GM19240 (cell line): ENCODE results near the gene KIRREL3.

ENCODE experiments used
- DNase-seq: peaks from one replicate; pipeline ENCODE4 v3.0.0; 2011; ENCODE audit warnings: low spot score; ENCODE audit not compliant: insufficient read length

The KIRREL3 gene

GRCh38 chr11:126917531-126918204 lies 82.9 kb downstream of the KIRREL3 start:
- DNase-seq: peak; percentile 10

- no peak for DNase-seq
Measured at GRCh38 chr11:126915430-126915829, 85.1 kb downstream of the KIRREL3 start.

DNA sequence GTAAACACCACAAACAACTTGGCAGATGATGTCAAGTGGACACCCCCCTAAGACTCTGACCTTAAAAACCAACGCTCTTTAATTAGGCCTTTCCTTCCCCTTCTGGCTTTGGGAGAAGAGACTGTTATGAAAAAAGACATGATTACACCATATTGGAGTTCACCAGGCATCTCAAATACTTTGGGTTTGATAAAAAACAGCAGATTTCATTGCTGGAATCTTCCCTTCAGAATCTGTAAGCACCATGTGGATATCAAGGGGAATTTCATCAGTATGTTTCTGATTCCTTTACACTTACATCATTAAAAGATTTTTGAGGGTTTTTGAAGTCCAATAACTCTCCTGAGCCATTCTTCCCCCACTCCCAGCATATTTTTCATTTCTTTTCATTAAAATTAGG lies 85.6 kb downstream of the KIRREL3 start:
- DNase-seq: no peak

- DNase-seq: no peak
Measured at GRCh38 chr11:126914166-126914565, 86.4 kb downstream of the KIRREL3 start.

DNA sequence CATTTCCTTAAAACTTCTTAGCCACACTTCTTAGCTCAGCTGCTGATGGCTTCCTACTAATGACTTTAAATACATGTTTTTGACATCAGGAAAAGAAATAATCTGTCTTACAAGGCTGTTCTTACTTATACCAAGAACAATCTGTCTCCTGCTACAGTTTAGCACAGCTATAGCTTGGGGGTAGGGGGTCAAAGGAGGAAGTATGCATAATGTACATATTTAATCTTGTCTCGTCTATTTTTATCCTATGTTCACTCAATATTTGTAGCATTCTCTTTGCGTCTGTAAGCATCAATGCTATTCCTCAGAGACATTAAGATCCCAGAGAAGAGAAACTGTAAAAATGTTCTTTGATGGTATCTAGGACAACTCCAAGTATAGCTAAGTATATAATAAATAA lies 96.0 kb downstream of the KIRREL3 start:
- no peak for DNase-seq

DNA sequence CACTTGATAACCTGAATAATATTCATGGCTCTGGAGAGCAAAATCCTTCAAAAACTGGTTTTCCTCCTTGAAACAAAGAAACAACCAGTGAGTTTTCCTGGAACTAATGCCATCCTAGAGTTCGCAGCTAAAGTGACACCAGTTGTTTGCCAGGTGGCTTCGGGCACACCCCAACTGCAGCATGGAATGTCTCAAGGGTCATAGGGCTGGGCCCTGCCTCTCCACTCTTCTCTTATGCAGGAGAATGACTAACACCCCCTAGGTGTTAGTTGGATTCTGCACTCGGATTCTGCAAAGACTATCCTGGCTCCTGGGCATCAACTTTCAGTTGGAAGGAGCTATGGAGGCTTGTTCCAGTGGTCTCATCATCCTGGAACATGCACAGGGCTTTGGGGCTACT lies 98.8 kb downstream of the KIRREL3 start:
- DNase-seq: no peak

- DNase-seq: no peak
Measured at GRCh38 chr11:126899961-126900748, 100.4 kb downstream of the KIRREL3 start.

- no peak for DNase-seq
Measured at GRCh38 chr11:126898802-126899201, 101.8 kb downstream of the KIRREL3 start.

- DNase-seq: no peak
Measured at GRCh38 chr11:126897430-126897829, 103.1 kb downstream of the KIRREL3 start.

DNA sequence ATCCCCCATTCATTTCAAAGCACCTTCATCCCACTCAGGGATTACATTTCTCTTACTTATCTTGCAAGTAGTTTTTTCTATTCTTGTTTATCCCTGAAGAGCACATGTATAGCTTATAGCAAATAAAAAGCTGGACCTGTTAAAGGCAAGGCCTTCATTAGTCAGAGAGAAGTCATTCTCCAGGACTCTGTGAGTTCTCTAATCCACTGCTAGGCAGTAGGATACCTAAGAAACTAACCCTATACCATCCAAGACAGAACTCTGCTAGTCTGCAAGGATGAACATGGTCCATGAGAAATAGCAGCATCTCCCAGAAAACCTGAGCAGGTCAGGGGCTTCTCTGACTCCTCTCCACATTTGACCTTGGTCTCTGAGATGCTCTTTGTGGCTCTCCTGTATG lies 104.5 kb downstream of the KIRREL3 start:
- no peak for DNase-seq

- no peak for DNase-seq
Measured at GRCh38 chr11:126893796-126894195, 106.8 kb downstream of the KIRREL3 start.

- DNase-seq: no peak
Measured at GRCh38 chr11:126892756-126893155, 107.8 kb downstream of the KIRREL3 start.

DNA sequence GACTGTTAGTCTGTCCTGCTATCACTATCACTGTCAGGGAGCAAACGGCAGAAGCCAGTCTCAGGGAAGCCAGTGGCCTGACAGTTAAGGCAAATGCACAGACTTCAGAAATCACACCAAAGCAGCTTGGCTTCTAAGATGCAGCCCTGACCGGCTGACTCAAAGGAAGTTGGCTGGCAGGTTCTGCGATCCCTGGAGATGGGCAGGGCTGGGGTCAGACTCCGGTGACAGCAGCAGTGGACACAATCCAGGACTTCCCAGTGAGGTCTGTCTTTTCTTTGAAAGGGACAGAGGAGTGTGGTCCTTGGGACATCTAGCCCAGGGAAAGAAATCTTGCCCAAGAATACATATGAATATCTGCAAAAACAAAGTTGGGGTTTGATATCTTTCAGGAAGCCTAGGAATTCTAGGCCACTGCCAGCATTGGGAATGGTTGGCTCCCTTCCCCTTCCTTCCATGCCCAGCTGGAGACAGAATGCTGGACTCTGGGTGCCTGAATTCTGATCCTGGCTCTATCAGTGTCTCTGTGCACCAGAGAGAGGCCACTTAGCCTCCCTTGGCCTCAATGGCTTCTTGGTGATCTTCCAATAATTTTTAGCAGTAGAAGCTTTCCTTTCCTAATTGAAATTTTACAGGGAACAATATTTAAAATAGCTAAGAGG lies 108.9 kb downstream of the KIRREL3 start:
- no peak for DNase-seq

GRCh38 chr11:126890561-126890960 lies 110.0 kb downstream of the KIRREL3 start:
- no peak for DNase-seq

- DNase-seq: no peak
Measured at GRCh38 chr11:126888115-126888712, 112.4 kb downstream of the KIRREL3 start.

DNA sequence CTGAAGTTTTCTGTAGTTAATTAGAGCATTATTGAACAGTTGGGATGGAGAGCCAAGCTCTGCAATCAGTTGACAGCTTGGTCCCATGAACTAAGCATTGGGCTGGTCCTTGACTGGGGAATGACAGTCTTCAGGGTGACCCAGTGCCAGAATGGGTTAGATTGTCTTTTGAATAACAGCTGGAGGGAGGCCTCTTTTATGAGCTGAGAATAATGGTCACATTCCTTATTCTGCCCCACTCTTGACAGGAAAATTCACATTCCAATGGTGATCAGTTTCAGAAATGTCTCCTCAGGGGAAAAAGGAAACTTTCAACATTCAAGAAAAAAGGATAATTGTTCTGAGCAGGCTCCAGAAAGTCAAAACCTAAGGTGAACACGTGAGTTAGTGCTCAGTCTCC lies 113.9 kb downstream of the KIRREL3 start:
- no peak for DNase-seq

- DNase-seq: no peak
Measured at GRCh38 chr11:126886085-126886484, 114.5 kb downstream of the KIRREL3 start.

GRCh38 chr11:126884594-126884993 lies 116.0 kb downstream of the KIRREL3 start:
- no peak for DNase-seq

DNA sequence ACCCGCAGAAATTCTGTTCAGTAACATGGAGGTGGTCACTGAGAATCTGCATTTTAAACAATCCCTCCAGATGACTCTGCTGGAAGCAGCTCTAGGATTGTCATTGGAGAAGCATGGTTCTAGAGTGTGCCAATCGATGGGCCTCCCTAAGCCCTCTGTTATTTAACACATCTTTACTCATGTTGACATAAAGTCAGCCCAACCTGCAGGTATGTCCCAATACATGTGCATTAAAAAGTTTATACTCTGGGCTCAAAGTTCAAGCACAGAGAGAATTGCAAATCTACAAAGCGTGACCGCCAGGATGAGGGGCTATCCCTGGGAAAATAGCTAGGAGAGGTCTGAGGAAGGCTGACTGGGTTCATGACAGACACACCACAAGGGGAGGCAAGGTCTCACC lies 116.4 kb downstream of the KIRREL3 start:
- DNase-seq: no peak

GRCh38 chr11:126880872-126881271 lies 119.7 kb downstream of the KIRREL3 start:
- DNase-seq: no peak

GRCh38 chr11:126879516-126879915 lies 121.1 kb downstream of the KIRREL3 start:
- DNase-seq: no peak

DNA sequence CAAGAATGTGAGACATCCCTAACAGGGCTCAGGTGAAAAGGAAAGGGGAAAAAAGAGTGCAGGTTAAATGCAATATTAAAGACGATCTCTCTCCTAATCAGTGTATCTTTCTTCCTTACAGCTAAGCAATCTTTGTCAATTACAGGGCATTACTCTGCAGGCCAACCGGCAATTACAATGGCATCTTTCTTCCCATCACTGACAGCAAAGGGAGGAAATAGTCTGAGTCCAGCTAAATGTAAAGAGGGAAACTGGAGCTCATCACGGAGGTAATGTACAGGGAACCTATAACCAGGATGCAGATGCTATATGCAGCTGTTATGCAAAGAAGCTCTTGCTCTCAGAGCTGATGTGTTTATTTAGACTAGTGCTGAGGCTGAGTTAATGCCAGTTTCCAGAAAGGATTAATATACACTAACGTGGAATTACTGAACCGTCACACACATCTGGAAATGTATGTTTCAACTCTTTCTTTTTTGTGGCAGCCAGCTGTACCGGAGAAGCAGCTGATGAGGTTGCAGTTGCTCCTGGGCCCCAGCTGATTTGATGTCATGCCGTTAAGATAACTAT lies 121.6 kb downstream of the KIRREL3 start:
- no peak for DNase-seq
